OCI-LY1 (cell line): Measurements from ENCODE around the gene BPNT1.
A peak's percentile ranks its signal among the peaks of the same experiment; 100 is the strongest.

Experiments
- H2AFZ ChIP-seq: fragments of 200-600 bp; sonication (generic), shearing (Covaris generic); 2 replicates; pipeline ENCODE4 v1.6.0; 2014; ENCODE audit warnings: antibody characterized with exemption, mild to moderate bottlenecking, low read length
- H3F3A ChIP-seq: fragments of 200-600 bp; sonication (generic), shearing (Covaris generic); 2 replicates; pipeline ENCODE4 v1.6.0; 2014; ENCODE audit warnings: mild to moderate bottlenecking, antibody characterized with exemption, low read length, moderate library complexity; ENCODE audit not compliant: insufficient read depth
- H3K27ac ChIP-seq: fragments of 200-600 bp; sonication (generic); 2 replicates; pipeline ENCODE4 v1.5.1; 2014; ENCODE audit warnings: low read length, mixed run types, mild to moderate bottlenecking, low read depth; ENCODE audit not compliant: poor library complexity, severe bottlenecking
- H3K27me3 ChIP-seq: fragments of 200-600 bp; sonication (generic); 2 replicates; pipeline ENCODE4 v1.6.0; 2014; ENCODE audit warnings: antibody characterized with exemption, mild to moderate bottlenecking, low read length, moderate library complexity; ENCODE audit not compliant: insufficient read depth
- H3K36me3 ChIP-seq: fragments of 200-600 bp; sonication (generic); 2 replicates; pipeline ENCODE4 v1.6.1; 2014; ENCODE audit warnings: mild to moderate bottlenecking, antibody characterized with exemption, low read length, moderate library complexity, mixed read lengths; ENCODE audit not compliant: insufficient read depth
- H3K4me1 ChIP-seq: fragments of 200-600 bp; sonication (generic); 2 replicates; pipeline ENCODE4 v1.5.1; 2014; ENCODE audit warnings: mild to moderate bottlenecking, low read length, moderate library complexity; ENCODE audit not compliant: insufficient read depth, severe bottlenecking
- H3K4me2 ChIP-seq: fragments of 200-600 bp; sonication (generic), shearing (Covaris generic); 2 replicates; pipeline ENCODE4 v1.6.1; 2014; ENCODE audit warnings: low read length
- H3K4me3 ChIP-seq: fragments of 200-600 bp; sonication (generic); 2 replicates; pipeline ENCODE4 v1.5.1; 2014; ENCODE audit warnings: low read length, low read depth, mild to moderate bottlenecking, mixed read lengths; ENCODE audit not compliant: poor library complexity, severe bottlenecking
- H3K79me2 ChIP-seq: fragments of 200-600 bp; shearing (Covaris generic); 2 replicates; pipeline ENCODE4 v1.6.1; 2016; ENCODE audit warnings: mixed run types, low read length, mixed read lengths; ENCODE audit not compliant: insufficient read depth
- H3K9ac ChIP-seq: fragments of 200-600 bp; sonication (generic), shearing (Covaris generic); 2 replicates; pipeline ENCODE4 v1.6.1; 2014; ENCODE audit warnings: mild to moderate bottlenecking, low read length, mixed read lengths
- H3K9me2 ChIP-seq: fragments of 200-600 bp; sonication (generic), shearing (Covaris generic); 2 replicates; pipeline ENCODE4 v1.6.1; 2014; ENCODE audit warnings: low read depth, mild to moderate bottlenecking, low read length, mixed read lengths
- H3K9me3 ChIP-seq: fragments of 200-600 bp; shearing (Covaris generic); 2 replicates; pipeline ENCODE4 v1.6.1; 2014; ENCODE audit warnings: low read length, mixed read lengths
- H4K20me1 ChIP-seq: fragments of 200-600 bp; sonication (generic), shearing (Covaris generic); 2 replicates; pipeline ENCODE4 v1.6.0; 2016; ENCODE audit warnings: mild to moderate bottlenecking, low read length; ENCODE audit not compliant: insufficient read depth
- CTCF ChIP-seq: fragments of 200-600 bp; sonication (generic), shearing (Covaris generic); IDR thresholded peaks from 2 replicates; pipeline ENCODE4 v1.5.1; 2017; ENCODE audit warnings: mild to moderate bottlenecking, antibody characterized with exemption, low read length, moderate library complexity, mixed read lengths
- EZH2 ChIP-seq: fragments of 200-600 bp; sonication (generic), shearing (Covaris generic); IDR thresholded peaks from 2 replicates; pipeline ENCODE4 v1.8.0; 2017; ENCODE audit warnings: borderline replicate concordance, mixed run types, mild to moderate bottlenecking, antibody characterized with exemption, low read length, moderate library complexity, mixed read lengths

BPNT1 gene

GRCh38 chr1:220089650-220090556 is at the start of gene BPNT1:
Gene BPNT1, minus strand, starts transcription at chr1:220089788. Its CDS starts 9,942 bp downstream, at chr1:220079846.
- no peaks in the 10 kb centered on the region for H3K27me3 ChIP-seq
- H4K20me1 ChIP-seq, result no peaks in the 10 kb centered on the region
- H3K4me2 ChIP-seq, result peak within 1 kb of the TSS; percentile 73
- peak within 1 kb of the TSS; percentile 87 for H3K9ac ChIP-seq
- no peaks in the 10 kb centered on the region for H3K9me3 ChIP-seq
- H3K79me2 ChIP-seq, result peaks cover 6% of the 10 kb centered on the region; the same call in 1 of the 2 replicates
- H3F3A ChIP-seq, result no peaks in the 10 kb centered on the region
- no peaks in the 10 kb centered on the region for H3K9me2 ChIP-seq
- H2AFZ ChIP-seq, result peak within 1 kb of the TSS; percentile 76; the same call in 1 of the 2 replicates
- H3K4me1 ChIP-seq, result peaks cover 25% of the 10 kb centered on the region
- peaks cover 7% of the 10 kb centered on the region for H3K36me3 ChIP-seq
- H3K4me3 ChIP-seq, result peak within 1 kb of the TSS; percentile 85
- H3K27ac ChIP-seq, result peak within 1 kb of the TSS; percentile 76
- TF ChIP-seq EZH2 (no peak), CTCF (peak; percentile 19; the same call in 1 of the 2 replicates)

- Histone ChIP-seq H3K4me3 (no peak overlapping the region), H3K36me3 (peaks cover 71% of the 10 kb centered on the region), H3K9ac (no peak overlapping the region), H3K27ac (no peak overlapping the region), H3F3A (no peaks in the 10 kb centered on the region), H3K9me3 (no peaks in the 10 kb centered on the region), H3K27me3 (no peaks in the 10 kb centered on the region), H3K9me2 (no peaks in the 10 kb centered on the region), H3K4me1 (no peaks in the 10 kb centered on the region), H2AFZ (no peak overlapping the region), H4K20me1 (no peaks in the 10 kb centered on the region), H3K79me2 (no peaks in the 10 kb centered on the region), H3K4me2 (no peak overlapping the region)
- TF ChIP-seq EZH2, result no peak
- TF ChIP-seq CTCF, result no peak
Observed at GRCh38 chr1:220137019-220137786, 47.6 kb upstream of the BPNT1 start.

- no peak overlapping the region for H3K4me3 ChIP-seq
- H3K79me2 ChIP-seq, result no peaks in the 10 kb centered on the region
- no peaks in the 10 kb centered on the region for H3K9me3 ChIP-seq
- no peaks in the 10 kb centered on the region for H3K9me2 ChIP-seq
- no peaks in the 10 kb centered on the region for H3F3A ChIP-seq
- no peaks in the 10 kb centered on the region for H3K27me3 ChIP-seq
- no peak overlapping the region for H3K9ac ChIP-seq
- H2AFZ ChIP-seq, result no peak overlapping the region
- no peaks in the 10 kb centered on the region for H4K20me1 ChIP-seq
- peaks cover 57% of the 10 kb centered on the region for H3K36me3 ChIP-seq
- H3K4me2 ChIP-seq, result no peak overlapping the region
- no peak overlapping the region for H3K27ac ChIP-seq
- no peaks in the 10 kb centered on the region for H3K4me1 ChIP-seq
- no peak for TF ChIP-seq CTCF
- no peak for TF ChIP-seq EZH2
Observed at GRCh38 chr1:220135755-220136154, 46.2 kb upstream of the BPNT1 start.
